GM21360 (cell line): ENCODE results near the gene RNF14.
A peak's percentile ranks its signal among the peaks of the same experiment; 100 is the strongest.

Experiments
- ATAC-seq: cut with Tn5 transposase; IDR thresholded peaks from one replicate; pipeline ENCODE4 v1.9.1; 2021; ENCODE audit warnings: mild to moderate bottlenecking, moderate library complexity; ENCODE audit not compliant: unreplicated experiment

RNF14 gene

GRCh38 chr5:141976176-141976575 lies 7.3 kb downstream of the RNF14 start:
- no peak for ATAC-seq

- ATAC-seq = no peak
These were observed 9.5 kb downstream of the RNF14 start for GRCh38 chr5:141978389-141978788.

- ATAC-seq = no peak
These were observed 13.7 kb downstream of the RNF14 start for GRCh38 chr5:141982626-141983025.

- ATAC-seq = no peak
These were observed 17.2 kb downstream of the RNF14 start for GRCh38 chr5:141986072-141986471.

GRCh38 chr5:141989720-141990119 lies 20.8 kb downstream of the RNF14 start:
- no peak for ATAC-seq

GRCh38 chr5:141992349-141992963 lies 23.6 kb downstream of the RNF14 start:
- no peak for ATAC-seq

- ATAC-seq = no peak
These were observed 25.7 kb downstream of the RNF14 start for GRCh38 chr5:141994511-141995136.

GRCh38 chr5:141995656-141996055 lies 26.8 kb downstream of the RNF14 start:
- ATAC-seq = no peak

- ATAC-seq = no peak
These were observed 28.6 kb downstream of the RNF14 start for GRCh38 chr5:141997358-141997960.

- no peak for ATAC-seq
These were observed 31.3 kb downstream of the RNF14 start for GRCh38 chr5:142000173-142000572.

GRCh38 chr5:142000704-142001484 lies 32.0 kb downstream of the RNF14 start:
- ATAC-seq = no peak

- no peak for ATAC-seq
These were observed 34.4 kb downstream of the RNF14 start for GRCh38 chr5:142003266-142003800.

- no peak for ATAC-seq
These were observed 37.7 kb downstream of the RNF14 start for GRCh38 chr5:142006363-142007236.

- no peak for ATAC-seq
These were observed 38.3 kb downstream of the RNF14 start for GRCh38 chr5:142007237-142007544.

- no peak for ATAC-seq
These were observed 39.9 kb downstream of the RNF14 start for GRCh38 chr5:142008813-142009212.

- no peak for ATAC-seq
These were observed 41.0 kb downstream of the RNF14 start for GRCh38 chr5:142009886-142010285.

- ATAC-seq = no peak
These were observed 42.8 kb downstream of the RNF14 start for GRCh38 chr5:142011572-142012185.

GRCh38 chr5:142012186-142012785 lies 43.4 kb downstream of the RNF14 start:
- ATAC-seq = no peak

- peak; percentile 67 for ATAC-seq
These were observed 44.0 kb downstream of the RNF14 start, which contains the start of gene GNPDA1 for GRCh38 chr5:142012792-142013388. Gene GNPDA1, minus strand, starts transcription at chr5:142013027. Its CDS starts 992 bp downstream, at chr5:142012035.
